C1 segment of cervical spinal cord (tissue), 14 donors: Measurements from ENCODE around the gene SCN1B.
"Not testable (repeated sequence)": the region's sequence is repeated elsewhere in the genome, so short reads cannot be mapped to it uniquely, and the experiment has no call there.

Source experiments
- DNase-seq, 14 donors: peaks; one replicate each; lab custom pipeline; 2025; lab: John Stamatoyannopoulos, UW

SCN1B gene

DNA sequence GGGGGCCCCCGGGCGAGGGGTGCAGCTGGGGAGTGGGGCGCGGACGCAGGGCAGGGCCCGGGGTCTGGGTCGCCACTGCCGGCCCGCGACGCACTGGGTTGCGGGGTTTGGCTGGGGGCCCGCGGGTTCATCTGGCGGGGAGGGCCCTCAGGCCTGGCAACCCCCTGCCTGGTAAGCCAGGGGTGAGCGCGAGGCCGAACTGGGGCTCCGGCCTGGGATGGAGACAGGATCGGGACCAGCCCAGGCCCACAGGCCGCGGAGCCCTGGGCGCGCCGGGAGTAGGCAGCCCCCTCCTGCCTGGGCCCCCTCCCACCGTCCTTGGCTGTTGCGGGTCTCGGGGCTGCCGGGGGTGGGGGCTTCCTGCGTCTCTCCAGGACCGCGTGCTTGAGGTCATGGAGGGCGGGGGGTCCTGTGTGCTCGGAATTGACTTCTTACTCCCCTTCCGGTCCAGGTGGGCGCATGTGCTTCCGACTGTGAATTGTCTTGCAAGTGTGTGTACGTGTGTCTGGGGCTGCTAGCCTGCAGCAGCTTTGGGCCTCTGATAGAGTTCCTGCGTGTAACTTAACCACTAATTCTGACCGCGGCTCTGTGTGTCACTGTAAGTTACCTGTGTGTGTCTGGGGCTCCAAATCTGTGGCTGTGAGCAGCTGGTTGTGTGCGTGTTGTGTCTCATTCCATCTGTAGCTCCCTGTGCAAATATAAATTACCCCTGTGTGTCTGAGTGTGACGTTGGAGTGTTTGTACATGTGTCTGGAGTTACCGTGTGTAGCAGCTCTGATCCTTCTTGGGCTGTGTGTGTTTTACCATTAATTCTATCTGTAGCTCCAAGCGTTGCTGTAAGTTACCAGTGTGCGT is 29.4 kb upstream of the SCN1B start:
- DNase-seq: peak in 4 of 14 donors; percentile 32 to 50 (median 38)

DNA sequence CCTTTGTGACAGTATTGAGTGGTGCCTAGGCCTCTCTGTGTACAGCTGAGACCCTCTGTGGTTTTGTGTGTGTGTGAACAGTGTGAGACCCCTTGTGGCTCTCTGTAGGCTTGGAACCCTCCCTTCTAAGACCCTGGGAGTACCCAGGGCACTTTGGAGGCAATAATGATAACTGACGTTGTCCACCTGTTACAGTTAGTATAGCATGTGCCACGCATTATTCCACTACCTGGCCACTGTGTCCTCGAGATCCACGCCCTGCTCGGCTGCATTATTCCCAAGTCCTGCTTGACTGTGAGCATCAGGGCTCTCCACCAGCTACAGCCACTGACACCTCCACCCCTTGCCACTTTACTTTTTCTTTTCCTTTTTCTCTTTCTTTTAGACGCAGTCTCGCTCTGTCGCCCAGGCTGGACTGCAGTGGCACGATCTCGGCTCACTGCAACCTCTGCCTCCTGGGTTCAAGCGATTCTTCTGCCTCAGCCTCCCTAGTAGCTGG is 28.2 kb upstream of the SCN1B start:
- DNase-seq: no peak

DNA sequence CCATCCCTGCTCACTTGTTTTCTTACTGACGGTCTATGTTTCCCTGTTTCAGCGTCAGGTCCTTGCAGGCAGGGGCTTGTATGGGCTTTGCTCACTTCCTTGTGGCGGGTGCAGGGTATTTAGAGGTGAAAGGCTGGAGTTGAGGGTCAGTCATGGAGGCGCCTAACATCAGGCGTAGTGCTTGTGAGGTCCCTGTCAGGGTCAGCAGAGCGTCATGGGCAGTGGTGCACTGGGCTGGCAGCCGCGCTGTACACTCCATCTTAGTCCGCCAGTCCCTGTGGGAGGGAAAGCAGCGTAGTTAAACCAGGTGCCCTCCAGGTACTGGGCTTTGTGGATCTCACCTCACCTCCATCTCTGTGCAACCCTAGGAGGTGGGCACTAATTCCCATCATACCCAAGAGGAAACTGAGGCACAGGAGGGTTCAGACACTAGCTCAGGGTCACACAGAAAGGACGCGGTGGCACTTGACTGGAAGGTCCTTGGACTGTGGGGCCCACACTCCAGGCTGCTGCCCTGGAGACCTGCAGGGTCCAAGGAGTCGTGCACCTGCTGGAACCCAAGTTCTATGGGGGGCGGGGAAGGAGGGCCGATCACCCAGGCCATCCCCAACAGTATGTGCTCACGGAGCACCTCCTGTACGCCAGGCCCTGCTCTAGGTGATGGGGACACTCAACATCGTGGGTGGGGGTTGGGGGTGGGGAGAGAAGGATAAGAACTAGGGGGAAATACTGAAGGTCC is 25.6 kb upstream of the SCN1B start:
- no peak for DNase-seq

DNA sequence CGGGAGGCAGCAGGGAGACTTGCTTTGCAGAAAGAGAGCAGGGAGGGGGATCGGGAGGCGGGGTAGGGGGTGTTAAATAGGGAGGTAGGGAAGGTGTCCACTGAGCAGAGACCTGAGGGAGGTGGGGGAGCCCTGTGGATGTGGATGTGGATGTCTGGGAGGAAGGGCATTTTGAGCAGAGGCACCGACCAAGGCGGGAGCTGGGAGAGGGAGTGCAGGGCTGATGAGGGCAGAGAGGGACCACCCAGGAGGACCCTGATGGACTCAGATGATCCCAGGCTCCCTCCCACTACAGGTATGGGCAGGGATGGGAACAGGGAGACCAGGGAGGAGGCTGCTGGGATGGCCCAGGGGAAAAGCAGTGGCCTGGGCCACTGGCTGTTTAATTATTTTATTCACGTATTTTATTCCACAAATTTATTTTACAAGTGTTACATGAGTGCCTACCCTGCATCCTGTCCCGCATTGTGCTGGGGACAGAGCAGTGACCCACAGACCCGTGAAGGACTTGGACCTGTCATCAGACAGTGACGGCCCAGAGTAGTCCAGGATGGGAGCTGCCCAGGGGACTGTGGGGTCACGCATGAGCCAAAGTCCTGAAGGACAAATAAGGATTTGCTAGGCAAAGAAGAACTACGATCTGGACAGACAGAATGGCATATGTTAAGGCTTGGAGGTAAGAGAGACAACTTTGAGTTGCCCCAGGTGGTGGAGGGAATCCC is 24.9 kb upstream of the SCN1B start:
- DNase-seq: no peak

DNA sequence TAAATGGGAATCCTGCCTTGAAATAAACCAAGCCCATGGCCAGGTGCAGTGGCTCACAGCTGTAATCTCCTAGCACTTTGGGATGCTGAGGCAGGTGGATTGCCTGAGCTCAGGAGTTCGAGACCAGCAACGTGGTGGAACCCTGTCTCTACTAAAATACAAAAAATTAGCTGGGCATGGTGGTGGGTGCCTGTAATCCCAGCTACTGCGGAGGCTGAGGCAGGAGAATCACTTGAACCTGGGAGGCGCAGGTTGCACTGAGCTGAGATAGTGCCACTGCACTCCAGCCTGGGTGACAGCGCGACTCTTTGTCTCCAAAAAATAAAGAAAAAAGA is 24.3 kb upstream of the SCN1B start:
- DNase-seq: not testable (repeated sequence)

DNA sequence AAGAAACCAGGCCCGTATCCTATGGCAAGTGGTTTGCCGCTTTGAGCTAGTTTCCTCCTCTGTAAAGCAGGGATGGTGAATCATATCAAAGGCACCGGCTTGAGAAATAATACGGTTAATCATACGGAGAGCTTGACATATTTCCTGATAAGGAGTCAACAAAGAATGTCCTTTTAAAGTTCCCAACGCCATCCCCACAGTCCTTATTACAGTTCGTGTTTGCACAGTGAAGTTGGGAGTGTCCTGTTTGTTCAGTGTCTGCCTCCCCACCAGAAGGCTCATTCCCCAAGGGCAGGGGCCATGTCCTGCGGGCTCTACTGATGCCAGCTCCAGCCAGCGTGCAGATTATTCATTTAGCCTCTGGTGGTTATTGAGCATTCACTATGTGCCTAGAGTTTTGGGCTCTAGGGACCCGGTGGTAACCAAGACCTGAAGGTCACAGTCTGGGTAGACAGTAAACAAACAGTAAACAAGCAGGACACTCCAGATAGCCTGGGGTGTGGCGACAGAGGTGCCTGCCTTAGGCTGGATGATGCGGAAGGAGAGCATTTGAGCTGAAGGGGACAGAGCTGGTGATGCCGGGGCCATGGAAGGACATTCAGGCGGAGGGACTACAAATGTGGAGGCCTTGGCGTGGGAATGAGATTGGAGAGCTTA is 23.8 kb upstream of the SCN1B start:
- no peak for DNase-seq

DNA sequence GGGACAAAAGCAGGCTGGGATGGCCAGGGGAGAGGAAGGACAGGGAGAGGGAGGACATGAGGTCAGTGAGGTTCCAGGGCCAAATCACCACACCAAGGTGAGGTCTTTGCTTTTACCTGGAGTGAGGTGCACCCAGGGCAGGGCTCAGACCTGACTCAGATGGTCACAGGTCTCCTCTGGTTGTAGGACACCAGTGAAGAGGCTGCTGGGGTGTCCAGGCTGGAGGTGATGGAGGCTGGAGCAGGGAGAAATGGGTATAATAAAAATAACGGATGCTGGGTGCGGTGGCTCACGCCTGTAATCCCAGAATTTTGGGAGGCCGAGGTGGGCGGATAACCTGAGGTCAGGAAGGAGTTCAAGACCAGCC is 23.3 kb upstream of the SCN1B start:
- DNase-seq: no peak

DNA sequence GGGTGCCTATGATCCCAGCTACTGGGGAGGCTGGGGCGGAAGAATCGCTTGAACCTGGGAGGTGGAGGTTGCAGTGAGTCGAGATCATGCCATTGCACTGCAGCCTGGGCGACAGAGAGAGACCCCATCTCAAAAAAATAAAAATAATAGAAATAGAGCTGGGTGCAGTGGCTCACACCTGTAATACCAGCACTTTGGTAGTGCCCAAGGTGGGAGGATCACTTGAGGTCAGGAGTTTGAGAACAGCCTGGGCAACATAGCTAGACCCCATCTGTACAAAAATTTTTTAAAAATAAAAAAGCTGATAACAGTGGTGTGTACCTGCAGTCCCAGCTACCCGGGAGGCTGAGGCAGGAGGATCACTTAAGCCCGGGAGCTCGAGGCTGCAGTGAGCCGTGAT is 22.8 kb upstream of the SCN1B start:
- DNase-seq: not testable (repeated sequence)

DNA sequence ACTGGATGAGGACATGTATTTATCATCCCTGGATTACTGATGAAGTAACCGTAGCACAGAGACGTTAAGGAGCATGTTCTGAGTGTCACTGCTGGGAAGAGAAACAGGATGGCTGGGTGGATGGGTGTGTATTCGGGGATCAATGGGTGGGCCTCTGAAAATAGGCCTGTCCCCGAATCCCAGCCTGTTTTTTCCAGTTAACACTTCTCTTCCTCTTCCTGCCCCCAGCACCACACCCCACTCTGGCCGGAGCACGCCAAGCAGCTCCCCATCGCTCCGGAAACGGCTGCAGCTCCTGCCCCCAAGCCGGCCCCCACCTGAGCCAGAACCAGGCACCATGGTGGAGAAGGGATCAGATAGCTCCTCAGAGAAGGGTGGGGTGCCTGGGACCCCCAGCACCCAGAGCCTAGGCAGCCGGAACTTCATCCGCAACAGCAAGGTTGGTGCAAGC is 21.4 kb upstream of the SCN1B start:
- no peak for DNase-seq

DNA sequence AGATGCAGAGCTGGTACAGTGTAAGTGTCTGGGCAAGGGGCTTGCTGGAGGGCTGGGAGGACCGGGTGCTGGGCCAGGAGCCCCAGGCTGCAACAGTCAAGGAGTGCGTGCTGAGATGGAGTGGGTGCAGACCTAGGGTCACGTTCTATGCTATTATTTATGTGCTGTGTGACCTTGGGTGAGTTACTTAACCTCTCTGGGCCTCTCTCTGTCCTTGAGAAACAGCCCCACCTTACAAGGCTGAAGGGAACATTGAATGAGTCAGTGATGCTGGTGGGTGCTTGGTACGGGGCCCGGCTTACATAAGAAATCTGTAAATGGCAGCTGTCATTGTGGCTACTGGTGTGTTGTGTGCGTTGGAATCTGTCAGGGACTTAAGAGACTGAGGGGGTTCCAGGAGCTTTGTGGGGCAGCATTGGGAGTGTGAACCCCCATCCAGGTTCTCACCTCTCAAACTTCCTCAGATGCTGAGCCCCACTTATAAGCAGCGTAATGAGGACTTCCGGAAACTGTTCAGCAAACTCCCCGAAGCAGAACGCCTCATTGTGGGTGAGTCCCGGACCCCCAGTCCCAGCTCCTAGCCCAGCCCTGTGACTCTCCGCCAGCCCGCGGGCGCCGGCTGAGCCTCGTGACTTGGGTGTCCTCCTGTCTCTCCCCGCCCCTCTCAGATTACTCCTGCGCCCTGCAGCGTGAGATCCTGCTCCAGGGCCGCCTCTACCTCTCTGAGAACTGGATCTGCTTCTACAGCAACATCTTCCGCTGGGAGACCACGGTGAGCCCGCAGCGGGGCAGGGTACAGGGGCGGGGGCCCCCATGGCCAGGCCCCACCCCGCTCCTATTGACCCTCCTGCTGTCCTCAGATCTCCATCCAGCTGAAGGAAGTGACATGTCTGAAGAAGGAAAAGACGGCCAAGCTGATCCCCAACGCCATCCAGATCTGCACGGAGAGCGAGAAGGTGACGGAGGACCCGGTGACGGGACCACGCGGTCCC is 20.6 kb upstream of the SCN1B start:
- DNase-seq: no peak

DNA sequence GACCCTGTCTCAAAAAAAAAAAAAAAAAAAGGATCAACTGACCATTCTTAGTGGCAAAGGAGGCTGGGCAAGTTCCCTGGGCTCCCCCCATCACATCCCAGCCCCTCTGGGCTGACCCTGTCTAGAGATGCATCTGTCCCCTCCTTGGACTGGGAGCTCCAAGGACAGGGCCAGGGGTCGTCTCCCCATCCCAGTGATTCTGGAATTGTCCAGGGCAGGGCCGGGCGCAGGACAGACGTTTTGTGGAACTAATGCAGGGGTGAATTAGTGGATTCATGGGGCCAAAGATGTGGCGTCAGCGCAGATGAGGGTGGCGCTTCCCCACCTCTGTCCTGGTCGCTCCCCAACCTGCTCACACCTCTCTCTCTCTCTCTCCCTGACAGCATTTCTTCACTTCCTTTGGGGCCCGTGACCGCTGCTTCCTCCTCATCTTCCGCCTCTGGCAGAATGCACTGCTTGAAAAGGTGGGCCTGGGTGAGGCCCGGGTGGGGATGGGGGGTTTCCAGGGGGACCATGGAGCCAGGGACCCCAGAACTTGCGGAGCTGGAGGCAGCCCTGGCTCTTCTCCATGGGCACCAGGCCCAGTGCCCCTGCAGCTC is 19.1 kb upstream of the SCN1B start:
- no peak for DNase-seq

DNA sequence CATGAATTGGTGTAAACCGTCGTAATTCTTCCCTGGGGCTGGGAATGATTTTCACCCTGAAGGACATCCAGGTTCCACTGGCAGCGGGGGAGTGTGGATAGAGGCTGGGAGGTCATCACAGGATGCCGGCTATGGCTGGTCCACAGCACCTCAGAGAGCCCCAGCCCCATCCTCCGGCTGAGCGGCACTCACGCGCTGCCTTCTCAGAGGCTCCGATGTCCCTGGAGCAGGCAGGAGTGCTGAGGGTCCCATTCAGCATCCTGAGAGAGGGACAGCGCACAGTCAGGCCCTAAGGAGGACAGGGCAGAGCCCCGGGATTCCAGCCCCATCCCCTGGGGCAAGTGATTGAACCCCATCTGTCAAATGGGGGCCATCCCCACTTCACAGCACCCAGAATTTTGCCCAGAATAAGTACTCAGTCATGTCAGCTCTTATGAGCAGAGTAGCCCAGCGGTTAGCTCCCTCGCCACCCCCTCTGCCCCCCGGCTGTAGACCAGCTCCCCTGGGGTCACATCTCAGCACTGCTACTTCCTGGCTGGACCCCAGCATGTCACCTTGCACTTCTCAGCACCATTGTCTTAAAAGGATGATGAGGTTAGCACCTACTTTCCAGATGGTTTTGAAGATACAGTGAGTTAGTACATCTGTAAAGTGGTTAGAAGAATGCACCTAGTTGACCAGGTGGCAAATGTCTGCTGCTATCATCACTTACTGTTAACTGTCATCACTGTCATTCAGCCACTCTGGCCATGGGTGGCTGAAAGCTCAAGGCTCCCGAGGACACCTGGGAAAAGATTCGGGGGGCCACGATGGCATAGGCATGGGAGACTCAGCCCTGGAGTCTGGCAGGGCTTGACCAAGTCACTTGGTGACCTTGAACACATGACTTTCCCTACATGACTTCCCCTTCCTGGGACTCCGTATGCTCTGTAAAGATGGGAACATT is 18.3 kb upstream of the SCN1B start:
- no peak for DNase-seq

DNA sequence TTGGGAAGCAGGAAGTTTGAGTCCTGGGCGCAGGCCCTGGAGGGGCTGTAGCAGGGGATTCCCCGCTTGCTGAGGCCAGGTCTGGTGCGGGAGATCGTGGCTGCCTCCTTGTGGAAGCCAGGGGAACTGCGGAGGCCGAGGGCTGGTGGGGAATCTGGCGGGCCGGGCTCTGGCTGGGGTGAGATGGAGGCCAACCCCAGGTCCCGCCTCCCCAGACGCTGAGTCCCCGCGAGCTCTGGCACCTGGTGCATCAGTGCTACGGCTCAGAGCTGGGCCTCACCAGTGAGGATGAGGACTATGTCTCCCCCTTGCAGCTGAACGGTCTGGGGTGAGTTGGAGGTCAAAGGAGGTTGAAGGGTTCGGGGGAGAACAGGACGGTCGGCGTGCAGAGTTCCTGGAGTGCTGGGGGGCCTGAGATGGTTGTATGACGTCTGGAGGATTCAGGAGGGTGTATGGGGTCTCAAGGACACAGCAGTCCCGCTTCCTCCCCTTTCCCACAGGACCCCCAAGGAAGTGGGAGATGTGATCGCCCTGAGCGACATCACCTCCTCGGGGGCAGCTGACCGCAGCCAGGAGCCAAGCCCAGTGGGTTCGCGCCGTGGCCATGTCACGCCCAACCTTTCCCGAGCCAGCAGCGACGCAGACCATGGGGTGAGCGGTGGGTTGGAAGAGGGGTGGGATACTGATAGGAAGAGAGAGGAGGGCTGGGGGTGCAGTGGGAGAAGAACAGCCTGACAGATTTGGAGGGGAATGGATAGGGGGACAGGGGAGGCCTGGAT is 17.0 kb upstream of the SCN1B start:
- peak in 9 of 14 donors; percentile 13 to 61 (median 31) for DNase-seq

DNA sequence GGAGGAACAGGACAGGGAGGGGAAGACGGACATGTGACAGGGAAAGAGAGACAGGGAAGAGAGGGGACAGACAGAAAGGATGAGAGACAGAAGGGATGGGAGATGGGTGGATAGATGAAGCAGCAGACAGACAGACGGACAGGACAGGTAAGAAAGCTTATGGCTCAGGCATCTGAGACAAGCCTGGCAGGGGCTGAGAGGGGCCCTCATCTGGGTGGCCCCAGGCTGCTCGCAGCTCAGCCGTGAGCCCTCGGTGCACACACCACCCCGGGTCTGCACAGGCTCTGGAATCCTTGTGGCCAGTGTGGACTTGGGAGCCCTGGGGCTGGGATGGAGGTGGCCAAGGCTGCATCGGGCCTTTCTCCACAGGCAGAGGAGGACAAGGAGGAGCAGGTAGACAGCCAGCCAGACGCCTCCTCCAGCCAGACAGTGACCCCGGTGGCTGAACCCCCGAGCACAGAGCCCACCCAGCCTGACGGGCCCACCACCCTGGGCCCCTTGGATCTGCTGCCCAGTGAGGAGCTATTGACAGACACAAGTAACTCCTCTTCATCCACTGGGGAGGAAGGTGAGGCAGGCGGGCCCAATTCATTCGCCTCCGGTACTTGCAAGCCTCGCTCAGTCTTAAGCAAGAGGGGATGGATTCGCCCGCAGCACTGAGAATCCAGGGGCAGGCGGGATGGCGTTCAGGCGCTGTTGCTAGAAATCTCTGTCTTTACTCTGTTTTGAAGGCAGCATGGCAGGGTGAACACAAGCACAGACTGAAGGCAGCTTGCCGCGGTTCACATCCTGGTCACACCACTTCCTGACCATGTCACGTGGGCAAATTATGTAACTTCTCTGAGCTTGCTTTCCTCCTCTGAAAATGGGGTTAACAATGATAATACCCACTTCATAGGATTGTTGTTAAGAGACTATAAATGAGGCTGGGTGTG is 16.2 kb upstream of the SCN1B start:
- peak in 1 of 14 donors; percentile 3 for DNase-seq

DNA sequence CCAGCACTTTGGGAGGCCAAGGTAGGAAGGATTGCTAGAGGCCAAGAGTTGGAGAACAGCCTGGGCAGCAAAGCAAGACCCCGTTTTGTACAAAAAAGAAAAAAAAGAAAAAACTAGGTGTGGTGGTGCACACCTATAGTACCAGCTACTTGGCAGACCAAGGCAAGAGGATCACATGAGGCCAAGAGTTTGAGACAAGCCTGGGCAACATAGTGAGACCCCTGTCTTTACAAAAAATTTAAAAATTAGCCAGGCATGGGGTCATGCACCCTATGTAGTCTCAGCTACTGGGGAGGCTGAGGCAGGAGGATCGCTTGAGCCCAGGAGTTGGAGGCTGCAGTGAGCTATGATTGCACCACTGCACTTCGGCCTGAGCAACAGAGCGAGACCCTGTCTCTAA is 15.5 kb upstream of the SCN1B start:
- not testable (repeated sequence) for DNase-seq

DNA sequence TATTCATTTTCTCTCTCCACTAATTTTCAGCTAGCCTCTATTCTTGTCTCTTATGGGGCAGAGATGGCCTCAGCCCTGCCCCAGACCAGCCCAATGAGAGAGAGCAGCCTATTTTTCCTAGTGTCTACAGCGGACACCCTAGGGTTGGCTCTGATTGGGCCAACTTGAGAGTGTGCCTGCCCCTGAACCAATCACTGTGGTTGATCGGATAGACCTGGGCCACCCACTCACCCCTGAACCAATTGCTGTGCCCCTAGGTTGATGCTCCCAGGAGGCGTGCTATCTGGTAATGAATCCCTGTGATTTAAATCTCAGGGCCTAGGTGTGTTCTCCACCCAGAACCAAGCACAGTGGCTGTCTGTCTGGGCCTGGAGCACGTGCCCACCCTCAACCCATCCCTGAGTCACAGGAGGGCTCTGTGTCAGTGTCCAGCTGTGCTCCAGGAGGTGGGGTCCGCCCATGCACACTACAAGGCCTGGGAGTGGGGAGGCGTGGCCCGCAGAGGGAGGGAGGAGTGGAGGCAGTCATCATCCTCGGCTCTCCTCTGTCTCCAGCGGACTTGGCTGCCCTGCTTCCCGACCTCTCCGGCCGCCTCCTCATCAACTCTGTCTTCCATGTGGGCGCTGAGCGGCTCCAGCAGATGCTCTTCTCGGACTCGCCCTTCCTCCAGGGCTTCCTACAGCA is 14.9 kb upstream of the SCN1B start:
- DNase-seq: no peak
